Activated CD8-positive, alpha-beta memory T cell treated with anti-CD3 and anti-CD28 coated beads, Interleukin-2, amount 50 U/mL, for 24 hours (primary cell): ENCODE data around the gene THSD4.
"Not testable (repeated sequence)": the region's sequence is repeated elsewhere in the genome, so short reads cannot be mapped to it uniquely, and the experiment has no call there.

Experiments
- DNase-seq: peaks from one replicate; pipeline ENCODE4 v3.0.0-alpha.2; 2020; ENCODE audit errors: extremely low read depth

THSD4 gene

DNA sequence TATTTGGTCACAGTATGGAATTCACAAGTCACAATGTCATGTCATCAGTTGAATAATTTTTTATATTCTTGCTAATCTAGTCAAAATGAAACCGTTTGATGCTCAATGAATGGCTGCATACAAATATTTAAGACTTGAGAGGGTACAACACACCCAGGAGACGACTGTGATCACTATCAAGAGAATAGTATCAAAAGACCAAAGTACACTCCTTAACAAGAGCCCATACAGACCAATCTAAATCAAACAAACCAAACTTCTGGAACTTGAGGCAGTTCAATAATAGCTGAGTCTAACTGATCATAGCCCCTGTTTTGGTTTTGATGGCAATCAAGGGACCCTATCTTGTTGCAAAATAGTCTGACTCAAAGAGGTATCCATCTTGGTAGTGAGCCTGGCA is 265.1 kb downstream of the THSD4 start:
- DNase-seq, result no peak

DNA sequence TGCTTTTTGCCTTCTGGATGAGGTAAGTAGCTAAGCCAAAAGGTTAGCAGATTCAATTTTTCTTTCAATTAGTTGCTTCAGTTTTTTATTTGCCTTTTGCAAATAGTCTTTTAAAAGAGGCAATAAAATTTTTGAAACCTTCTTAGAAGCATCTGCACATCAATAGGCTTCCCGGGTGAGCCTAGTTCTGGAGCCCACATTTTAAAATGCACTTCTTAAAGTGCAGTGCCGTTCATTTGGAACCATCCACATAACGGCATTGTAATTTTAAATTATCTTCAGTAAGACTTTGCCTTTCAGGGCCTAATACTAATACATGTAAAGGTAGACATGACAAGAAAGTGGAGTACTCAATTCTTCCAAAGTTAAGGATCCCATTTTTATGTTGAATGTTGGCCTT is 269.2 kb downstream of the THSD4 start:
- DNase-seq, result no peak

DNA sequence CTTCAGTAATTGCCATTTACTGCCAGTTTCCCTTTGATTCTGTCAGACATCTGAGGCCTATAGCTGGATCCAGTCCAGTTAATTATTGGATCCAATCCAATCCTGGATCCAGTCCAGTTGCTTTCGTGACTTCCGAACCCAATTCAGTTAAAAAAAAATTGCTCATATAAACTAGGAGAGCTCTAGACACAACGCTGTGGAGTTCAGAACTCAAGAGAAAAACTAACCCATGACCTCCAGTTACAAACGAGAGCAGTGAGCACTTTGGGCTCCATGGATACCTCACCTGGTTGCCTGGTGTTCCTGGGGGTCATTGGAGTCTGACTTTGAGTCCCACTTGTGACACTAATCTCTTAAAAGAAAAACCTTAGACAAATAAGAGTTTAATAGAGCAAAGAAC is 269.8 kb downstream of the THSD4 start:
- DNase-seq, result no peak

DNA sequence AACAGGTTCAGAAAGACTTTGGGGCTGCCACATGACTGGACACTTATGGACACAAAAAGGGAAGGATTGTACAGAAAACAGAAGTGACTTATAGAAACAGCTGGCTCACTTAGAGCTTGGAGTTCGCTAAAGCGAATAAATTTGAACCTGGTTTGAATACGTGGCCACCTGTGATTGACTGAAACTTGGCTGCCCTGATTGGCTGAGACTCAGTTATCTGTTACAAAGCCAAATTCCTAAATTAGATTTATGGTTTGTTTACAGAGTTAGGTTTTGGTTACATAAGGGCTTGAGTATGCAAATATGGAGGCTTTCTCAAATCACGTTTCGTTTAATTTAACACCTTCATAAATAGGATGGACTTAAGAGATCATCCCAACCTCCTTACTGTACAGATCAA is 270.2 kb downstream of the THSD4 start:
- no peak for DNase-seq

DNA sequence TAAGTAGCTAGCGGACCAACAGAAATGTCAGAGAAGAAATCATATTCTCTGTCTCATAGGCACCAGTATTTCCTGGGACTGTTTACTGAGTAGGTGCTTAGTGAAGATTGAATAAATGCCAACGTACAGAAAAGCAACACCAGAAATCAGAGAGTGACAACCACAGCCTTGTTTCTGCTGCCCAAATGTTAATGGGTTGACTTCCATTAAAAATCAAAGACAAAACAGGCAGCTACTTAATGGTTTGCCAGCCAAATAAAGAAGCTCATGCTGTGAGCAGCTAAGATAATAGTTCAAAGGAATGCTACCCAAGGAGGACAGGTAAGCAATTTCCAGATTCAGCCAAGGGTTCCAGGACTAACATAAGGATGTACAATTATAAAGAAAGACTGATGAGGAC is 270.7 kb downstream of the THSD4 start:
- no peak for DNase-seq

DNA sequence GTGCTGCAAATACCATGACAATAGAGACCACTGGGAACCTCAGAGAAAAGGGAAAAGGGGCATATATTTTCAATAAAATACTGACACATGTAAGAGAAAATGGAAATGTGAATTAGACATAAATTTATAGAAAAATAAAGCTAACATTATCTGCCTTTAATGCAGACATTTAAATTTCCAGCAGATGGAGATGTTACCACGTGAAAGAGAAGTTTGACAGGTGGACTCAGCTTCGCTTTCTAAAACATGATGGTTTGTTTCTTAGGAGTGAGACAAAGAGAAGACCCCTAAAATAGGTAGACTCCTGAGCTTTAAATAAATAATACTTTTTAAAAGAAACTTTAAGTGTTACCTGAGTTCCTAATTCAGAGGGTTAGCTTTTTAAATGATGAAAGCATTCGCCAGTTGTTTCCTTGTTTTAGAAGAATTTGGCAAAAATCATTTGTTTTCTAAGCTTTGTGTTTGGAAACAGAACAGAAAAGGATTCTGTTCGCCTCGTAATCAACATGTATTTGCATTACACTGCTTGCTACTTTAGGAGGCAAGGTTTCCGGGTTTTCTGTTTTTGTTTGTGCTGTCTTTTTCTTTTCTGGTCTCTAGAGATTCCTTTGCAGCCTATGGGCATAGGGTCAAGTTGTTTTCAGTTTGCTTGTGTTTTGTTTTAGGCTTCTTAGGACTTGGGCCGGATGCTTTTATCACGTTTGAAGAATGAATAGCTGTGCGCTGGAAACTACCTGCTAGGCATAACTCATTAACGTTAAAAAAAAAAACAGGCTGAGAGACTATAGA is 271.4 kb downstream of the THSD4 start:
- DNase-seq, result no peak

DNA sequence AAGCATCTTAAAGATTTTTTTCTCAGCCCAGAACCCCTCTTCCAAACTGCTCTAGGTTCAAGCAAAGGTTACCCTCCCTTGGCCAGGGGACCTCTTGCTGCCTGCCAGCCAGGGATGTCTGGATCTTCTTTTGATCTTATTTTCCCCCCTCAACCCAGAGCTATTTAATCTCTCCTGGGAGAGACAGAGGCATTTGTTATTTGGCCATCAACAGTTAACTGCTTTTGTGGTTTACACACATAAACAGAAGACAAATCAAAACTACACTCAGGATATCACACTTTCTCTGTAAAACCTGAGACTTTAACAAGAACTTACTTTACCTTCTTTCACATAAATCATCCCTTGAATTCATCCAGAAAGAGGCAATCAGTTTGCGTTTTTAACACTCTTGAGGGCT is 272.5 kb downstream of the THSD4 start:
- DNase-seq, result no peak

DNA sequence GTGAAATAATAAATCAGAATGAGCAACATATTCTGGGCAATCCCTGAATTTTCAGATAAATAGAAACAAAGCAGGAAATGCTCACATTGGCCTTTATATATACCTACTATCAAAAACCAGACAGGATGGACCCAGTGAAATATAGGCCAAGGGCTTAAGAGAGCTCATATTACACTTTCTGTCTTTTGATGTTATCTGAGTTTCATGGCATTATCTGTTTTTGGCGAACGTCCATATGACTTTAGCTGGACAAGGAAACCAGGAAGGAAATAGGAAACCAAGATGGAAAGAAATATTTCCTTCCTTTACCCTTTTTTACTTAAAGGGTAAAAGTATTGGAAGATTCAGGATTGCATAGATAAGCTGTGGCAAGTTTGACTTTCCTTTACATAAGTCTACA is 274.8 kb downstream of the THSD4 start:
- DNase-seq, result no peak

DNA sequence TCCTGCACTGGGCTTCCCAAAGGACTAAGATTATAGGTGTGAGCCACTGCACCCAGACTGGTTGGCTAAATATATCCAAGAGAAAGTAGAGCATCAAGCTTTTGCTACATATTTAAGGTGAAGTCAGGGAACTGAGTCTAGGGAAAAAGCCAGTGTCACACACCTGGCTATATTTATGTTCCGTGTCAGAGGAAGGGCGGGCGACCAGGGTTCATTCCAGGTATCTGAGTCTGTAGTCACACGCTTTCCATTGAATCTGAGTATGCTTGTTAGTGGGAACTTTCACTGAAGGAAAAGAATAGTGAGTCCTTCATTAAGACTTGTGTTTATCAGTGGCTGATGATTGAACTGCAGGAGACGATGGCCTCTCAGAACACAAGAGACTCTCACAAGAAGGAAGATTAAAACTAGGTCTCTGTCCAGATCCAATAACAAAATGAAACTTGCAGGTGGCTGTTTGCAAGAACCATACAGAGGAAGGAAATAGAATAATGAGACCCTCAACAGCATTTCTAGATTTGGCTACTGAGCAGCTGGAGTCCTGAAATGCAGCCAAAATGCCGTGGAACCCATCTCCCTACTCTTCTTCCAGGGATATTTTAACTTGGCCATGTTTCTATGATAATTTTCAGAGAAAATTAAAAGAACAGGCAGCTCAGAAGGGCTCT is 276.3 kb downstream of the THSD4 start:
- DNase-seq, result no peak

DNA sequence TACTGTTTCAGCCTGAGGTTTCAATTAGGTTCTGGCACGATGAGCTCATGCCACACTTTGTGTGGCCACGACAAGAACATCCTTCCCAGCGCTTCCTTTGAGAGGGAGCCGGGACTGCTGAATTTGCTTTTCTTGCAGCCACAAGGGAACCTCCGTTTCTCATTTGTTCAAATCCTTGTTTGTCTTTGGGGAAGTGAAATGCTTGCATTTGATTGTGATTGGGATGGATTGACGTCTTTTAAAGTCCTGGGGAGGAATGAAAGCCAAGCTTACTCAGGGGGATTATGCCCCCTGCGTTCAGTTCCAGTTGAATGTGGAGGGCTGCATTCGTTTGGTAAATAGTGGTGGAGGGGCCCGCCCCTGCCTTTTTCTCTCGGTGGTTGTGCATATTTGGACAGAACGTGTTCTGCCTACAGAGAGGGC is 277.6 kb downstream of the THSD4 start:
- DNase-seq, result no peak

DNA sequence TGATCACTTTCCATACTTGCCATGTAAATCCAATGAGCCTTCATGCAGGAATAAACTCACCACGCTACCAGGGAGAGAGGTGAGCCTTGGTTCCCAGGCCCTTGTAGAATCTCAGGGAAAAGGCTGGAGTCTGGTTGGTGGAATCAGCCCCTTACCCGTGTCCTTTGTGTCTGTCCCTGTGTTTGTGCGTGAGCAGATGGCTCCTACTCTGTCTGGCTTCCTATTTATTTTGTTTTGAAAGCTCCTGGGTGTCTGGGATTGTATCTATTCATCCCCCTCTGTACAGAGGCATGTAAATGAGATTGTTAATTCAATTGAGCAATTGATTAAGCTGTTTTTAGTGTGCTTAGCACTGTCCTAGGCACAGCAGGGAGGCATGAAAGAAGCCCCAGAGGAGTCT is 278.1 kb downstream of the THSD4 start:
- DNase-seq, result no peak

DNA sequence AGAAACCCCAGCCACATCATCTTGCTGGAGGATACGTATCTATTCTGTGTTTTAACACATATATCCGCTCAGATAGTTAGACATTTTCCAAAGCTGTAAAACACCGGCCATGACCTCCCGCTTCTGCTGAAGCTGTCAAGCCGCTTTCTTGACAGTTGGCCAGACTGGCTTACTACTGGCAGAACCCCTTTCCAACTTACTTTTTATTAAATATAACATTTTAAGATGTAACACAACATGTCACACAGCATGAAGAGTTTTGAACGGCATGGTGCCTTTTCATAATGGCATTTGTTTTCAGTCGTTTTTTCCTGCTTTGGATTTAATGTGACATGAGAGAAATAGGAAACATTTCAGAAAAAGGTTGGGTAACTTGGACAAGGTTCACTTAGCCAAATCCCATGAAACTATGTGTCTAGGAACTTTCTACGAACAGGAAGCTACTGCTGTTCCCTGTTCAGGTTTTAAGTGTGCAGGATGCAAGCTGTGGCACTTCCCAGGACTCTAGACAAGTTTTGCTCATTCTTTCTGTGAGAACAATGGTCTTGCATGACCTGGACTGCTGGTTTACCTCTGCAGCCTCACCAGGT is 281.4 kb downstream of the THSD4 start:
- no peak for DNase-seq

DNA sequence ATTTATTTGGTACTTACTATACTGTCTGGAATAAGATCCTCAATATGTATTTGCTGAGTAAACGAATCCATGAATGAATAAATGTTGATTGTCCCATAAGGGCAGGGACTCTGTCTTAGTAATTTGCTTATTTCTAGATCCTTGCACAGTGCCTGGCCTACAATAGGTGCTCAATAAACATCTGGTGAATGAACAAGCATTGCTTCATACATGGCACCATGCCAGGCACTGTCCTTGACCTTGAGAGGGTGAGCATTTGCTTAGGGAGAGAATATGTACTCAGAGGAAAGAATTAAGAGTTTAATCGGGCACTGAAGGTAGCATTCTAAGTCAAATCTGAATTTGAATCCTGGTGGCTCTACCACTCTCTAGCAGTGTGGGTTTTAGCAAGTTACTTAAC is 282.1 kb downstream of the THSD4 start:
- no peak for DNase-seq

DNA sequence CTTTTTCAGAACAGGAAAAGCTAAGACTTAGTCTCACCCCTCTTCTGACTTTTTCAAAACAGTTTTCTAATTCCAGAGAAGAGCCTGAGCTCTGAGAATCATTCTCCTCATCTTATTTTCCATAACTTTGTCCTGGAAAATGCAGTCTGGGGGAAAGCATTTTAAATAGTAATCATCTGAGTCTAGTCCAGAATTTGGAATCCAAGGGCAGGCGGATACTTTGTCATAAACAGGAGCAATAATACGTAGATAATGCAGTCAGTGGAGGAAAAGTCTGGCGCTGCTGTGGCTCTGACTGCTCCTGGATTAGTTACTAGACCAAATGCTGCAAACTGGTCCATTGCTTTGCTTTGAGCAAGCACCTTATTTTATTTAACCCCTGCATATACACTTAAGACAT is 285.0 kb downstream of the THSD4 start:
- no peak for DNase-seq

DNA sequence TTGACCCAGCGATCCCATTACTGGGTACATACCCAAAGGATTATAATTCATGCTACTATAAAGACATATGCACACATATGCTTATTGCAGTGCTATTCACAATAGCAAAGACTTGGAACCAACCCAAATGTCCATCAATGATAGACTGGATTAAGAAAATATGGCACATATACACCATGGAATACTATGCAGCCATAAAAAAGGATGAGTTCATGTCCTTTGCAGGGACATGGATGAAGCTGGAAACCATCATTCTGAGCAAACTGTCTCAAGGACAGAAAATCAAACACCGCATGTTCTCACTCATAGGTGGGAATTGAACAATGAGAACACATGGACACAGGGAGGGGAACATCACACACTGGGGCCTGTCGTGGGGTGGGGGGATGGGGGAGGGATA is 286.5 kb downstream of the THSD4 start:
- DNase-seq, result not testable (repeated sequence)

DNA sequence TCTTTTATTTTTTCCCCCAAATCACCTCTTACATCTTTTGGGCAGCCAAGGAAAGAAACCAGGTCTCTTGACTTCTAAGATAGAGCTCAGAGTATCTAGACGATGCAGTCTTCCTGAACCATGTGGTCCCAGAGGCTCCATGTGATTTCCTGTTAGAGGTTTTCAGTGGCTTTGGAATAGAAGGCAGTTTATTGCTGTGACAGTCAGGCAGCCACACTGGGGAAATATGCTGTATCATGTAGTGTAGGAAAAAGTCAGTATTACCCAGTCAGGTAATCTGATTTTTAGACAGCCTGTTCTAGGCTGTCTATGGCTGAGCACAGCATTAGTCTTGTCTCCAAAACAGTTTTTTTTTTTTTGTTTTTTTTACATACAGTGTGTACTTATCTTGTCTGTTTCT is 294.3 kb downstream of the THSD4 start:
- no peak for DNase-seq

DNA sequence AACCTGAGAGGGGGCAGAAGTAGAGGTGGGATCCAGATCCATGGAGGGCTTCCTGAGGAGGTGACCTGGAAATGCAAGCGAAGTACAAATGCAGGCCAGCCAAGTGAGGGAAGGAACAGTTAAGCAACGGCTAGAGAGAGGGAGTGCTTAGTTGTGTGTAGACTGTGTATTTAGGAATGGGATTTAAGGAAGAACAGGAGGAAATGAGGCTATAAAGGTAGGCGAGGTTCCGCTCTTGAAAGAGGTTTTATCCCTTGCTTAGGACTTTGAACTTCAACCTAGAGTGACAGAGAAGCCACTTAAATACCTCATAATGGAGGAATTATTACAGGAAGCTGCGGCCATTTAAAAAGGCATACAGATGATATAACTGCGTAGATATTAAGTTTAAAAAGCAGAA is 295.1 kb downstream of the THSD4 start:
- no peak for DNase-seq

DNA sequence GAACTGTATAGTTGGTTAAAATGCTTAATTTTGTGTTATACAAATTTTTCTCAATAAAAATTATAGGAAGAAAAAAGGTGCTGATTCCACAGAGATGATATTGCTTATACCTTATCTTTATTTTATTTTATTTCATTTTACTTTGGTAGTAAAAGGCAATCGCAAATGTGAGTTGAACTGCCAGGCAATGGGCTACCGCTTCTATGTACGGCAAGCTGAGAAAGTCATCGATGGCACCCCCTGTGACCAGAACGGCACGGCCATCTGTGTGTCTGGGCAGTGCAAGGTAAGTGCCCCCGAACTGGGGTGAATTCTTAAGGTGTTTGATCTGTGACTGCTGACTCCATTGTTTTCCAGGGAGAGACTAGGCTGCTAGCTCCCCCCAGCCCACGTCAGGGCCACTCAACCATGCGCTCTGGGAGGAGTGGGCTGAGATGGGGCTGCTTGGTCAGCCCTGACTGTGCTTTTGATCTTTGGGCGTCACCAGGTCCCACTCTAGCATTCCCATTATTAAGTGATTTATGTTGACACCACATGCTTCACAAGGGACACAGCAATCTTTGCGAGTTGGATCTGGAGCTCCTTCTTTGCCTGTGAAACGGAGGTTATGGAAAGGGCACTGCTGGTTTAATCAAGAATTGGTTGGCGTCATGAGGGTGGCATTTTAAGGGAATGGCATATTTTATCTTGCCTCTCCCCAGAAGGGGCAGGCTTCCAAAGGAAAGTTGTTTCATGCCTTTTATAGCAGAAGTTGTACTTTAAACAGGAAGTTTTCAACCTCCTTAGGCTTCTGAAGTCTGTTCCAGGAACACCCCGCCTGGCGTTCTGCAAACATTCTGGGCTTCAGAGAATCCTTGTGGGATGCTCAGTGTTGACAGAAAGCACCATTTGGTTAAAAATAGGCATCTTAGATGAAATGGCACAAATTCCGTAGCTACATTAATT is 296.5 kb downstream of the THSD4 start:
- no peak for DNase-seq

DNA sequence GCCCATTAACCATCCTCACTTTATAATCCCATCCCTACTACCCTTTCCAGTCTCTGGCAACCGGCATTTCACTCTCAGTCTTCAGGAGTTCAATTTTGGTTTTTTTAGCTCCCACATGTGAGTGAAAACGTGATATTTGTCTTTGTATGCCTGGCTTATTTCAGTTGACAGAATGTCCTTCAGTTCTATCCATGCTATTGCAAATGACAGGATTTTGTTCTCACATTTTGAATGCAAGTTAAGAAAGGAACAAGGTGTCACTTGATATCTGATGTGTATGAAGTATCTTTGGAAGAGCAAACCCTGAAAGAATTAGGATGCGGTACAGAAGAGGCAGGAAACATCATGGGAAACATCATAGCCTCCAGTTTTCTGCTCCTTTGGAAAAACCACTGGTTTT is 298.1 kb downstream of the THSD4 start:
- no peak for DNase-seq

DNA sequence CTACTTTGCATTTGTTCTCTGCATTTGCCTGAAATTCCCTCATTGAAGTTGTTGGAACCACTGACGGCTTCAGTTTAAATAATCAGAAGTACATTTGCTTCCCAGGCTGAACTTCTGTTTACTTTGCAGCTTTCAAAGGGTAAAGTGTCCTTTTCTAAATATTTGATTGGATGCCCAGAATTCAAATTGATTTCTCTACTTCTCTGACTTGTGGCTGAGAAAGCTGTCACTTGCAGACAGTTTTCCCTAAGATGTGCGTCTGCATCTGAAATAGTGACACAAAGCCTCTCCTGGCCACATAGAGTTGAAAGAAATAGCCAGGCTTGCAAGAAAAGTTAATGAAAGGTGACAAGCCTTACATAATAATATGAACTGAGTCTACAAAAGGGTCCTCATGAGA is 299.6 kb downstream of the THSD4 start:
- no peak for DNase-seq

DNA sequence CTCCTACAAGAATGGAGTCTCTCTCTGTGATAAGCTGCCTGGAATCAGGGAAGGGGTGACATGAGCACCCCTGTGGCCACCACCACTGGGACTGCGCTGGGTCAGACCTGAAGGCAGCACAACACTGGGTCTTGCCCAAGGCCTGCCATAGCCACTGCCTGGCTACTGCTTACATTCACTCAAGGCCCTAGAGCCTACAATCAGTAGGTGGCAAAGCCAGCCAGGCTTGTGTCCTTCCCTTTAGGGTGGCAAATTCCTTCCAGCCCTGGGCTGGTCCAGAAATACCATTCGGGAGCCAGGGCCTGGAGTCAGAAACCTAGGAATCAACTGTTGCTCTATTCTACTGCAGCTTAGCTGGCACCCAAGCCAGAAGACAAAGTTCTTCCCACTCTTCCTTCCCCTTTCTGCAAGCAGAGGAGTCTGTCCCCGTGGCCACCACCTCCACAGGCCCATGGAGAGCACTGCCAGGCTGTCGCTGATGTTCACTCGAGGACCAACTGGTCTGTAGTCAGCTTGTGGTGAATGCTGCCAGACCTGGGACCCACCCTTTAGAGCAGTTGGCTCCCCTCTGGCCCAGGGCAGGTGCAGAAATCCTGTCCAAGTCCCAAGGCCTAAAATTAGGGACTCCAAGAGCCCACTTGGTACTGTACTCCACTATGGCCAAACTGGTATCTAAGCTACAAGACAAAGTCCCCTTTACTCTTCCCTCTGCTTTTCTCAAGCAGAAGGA is 307.4 kb downstream of the THSD4 start:
- DNase-seq, result no peak
